Stimulated activated CD4-positive, alpha-beta T cell treated with anti-CD3 and anti-CD28 coated beads, TNF-alpha, amount 100 ng/mL, for 1 hour (primary cell): ENCODE measurements around the gene ALDH3B2.

Experiments used
- DNase-seq, 3 donors: peaks; one replicate each; pipeline ENCODE4 v3.0.0-alpha.2; 2020; ENCODE audit warnings: low read depth in 3 of 3, low spot score in 1 of 3

ALDH3B2 gene

GRCh38 chr11:67615728-67616430 lies 58.5 kb downstream of the ALDH3B2 start:
- DNase-seq, result no peak

DNA sequence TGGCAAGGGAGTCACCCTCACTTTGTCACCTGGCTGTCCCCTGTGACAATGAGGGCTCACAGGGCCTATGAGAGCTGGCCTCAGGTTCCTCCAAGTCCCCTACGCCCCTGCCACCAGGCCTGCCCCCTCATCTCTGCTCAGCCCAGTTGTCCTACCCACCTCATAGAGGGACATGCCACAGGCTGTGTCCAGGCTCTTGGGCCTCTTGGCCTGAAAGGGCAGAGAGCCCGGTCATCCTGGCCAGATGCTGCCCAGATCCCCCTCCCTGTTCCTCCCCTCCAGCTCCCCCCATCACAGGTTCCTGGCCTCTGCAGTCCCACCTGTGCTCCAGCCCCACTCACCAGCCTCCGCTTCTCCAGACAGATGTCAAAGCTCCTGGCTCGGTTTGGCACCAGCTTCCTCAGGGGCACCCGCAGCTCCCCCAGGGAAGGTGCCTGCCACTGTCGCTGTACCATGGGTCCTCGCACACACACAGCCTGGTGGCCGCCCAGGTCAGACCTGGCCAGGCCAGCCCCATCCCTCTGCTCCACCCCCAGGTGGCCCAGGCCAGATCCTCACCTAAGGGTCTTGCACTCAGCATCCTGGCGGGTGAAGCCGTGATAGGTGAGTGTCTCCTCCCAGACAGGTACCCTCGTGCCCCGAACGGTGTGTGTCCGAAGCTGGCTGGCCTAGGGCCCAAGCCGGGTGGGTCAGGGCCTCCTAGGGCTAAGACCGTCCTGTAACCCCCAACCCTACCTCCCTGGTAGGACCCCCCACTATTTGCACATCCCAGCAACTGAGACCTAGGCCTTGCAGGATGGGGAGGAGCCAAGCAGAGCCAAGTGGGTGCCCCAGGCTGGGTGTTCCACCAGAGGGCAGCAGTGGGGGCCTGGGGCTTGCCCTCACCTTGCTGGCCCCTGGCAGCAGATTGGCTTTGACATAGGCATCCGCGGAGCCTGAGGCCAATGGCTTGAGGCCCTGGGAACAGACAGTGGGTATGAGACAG lies 59.4 kb downstream of the ALDH3B2 start:
- DNase-seq, result peak in 1 of 3 donors; percentile 38

- DNase-seq, result peak; percentile 61 to 69 (median 68)
These were observed 60.3 kb downstream of the ALDH3B2 start for GRCh38 chr11:67613960-67614715.

- no peak for DNase-seq
These were observed 61.0 kb downstream of the ALDH3B2 start for GRCh38 chr11:67613313-67613959.

DNA sequence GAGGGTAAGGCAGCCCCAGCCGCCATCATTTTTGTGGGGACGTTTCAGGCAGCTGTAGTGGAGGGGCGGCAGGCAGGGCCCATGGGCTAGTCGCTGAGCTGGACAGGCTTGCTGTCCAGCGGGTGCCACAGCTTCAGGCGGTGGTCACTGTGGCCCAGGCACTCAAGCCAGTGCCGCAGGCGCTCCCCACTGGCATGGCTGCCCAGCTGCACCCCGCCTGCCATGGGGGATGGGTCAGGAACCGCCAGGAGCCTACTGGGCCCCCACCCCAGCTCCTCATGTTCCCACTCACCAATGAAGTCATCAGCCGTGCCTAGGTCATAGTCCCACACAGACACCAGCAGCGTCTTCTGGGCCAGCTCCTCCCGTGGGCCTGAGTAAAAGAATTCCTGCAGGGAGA lies 61.7 kb downstream of the ALDH3B2 start:
- DNase-seq, result no peak
